ENCODE measurements around the gene KLHL5. TPM values are rescaled to one million over a fixed set of nuclear protein-coding genes. Genes with fewer than 3 reads are reported as not detected.

KLHL5 gene
- total and polyA plus RNA-seq, 4 donors = 8.6 to 56.2 (median 32.8) TPM

DNA sequence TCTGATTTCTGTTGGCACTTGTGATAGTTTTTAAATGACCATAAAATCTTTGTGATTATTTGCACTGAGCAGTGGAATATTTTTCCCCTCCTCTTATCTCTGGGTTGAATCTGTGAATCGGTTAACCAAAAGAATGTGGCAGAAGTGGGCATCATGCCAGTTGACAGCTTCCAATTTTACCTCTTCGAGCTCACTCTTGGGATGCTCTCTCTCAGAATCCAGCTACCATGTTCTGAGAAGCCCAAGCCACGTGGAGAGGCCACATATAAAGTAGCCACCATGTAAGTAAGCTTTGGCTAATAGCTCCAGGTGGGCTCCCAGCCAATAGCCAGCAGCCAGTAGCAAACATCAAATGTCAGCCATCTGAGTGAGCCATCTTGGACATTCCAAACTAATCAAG lies 107.4 kb downstream of the KLHL5 start:
- Histone ChIP-seq H3K9me3 (ENCODE audit: control insufficient read depth in 4 of 4, insufficient read depth in 3 of 4, low read length in 3 of 4) (peaks cover 0 to 7% (median 0%) of the 10 kb centered on the region in 4 donors), H3K27me3 (ENCODE audit: control insufficient read depth in 3 of 3, insufficient read depth in 3 of 3, low read length in 2 of 3) (no peaks in the 10 kb centered on the region), H3K27ac (ENCODE audit: low read depth in 1 of 2, low read length in 1 of 2) (no peak overlapping the region), H3K9ac (ENCODE audit: insufficient read depth in 1 of 2, low read length in 2 of 2) (no peak overlapping the region), H3K36me3 (ENCODE audit: control insufficient read depth in 4 of 4, insufficient read depth in 4 of 4, low read length in 4 of 4) (no peaks in the 10 kb centered on the region), H3K4me1 (ENCODE audit: control insufficient read depth in 5 of 5, insufficient read depth in 5 of 5, low read length in 5 of 5) (no peaks in the 10 kb centered on the region), H3K4me3 (no peak overlapping the region)
- no peak for TF ChIP-seq CTCF (IDR thresholded peaks at IDR 0.05; ENCODE audit: control extremely low read depth, extremely low read depth)
- no peak for DNase-seq
- ATAC-seq (ENCODE audit: insufficient read depth, low FRiP score) = no peak
- 45 to 61% methylated on average over 3 of the region's 3 CpGs for WGBS, 2 donors

- Histone ChIP-seq H3K4me1 (ENCODE audit: control insufficient read depth in 5 of 5, insufficient read depth in 5 of 5, low read length in 5 of 5) (no peaks in the 10 kb centered on the region), H3K27ac (ENCODE audit: low read depth in 1 of 2, low read length in 1 of 2) (no peak overlapping the region), H3K9ac (ENCODE audit: insufficient read depth in 1 of 2, low read length in 2 of 2) (no peak overlapping the region), H3K36me3 (ENCODE audit: control insufficient read depth in 4 of 4, insufficient read depth in 4 of 4, low read length in 4 of 4) (no peaks in the 10 kb centered on the region), H3K4me3 (no peak overlapping the region), H3K27me3 (ENCODE audit: control insufficient read depth in 3 of 3, insufficient read depth in 3 of 3, low read length in 2 of 3) (no peaks in the 10 kb centered on the region), H3K9me3 (ENCODE audit: control insufficient read depth in 4 of 4, insufficient read depth in 3 of 4, low read length in 3 of 4) (peaks cover 0 to 7% (median 0%) of the 10 kb centered on the region in 4 donors)
- no peak for ATAC-seq (ENCODE audit: insufficient read depth, low FRiP score)
- DNase-seq = no peak
- 76 to 88% methylated on average over 12 of the region's 12 CpGs for WGBS, 2 donors
- no peak for TF ChIP-seq CTCF (IDR thresholded peaks at IDR 0.05; ENCODE audit: control extremely low read depth, extremely low read depth)
Observed at GRCh38 chr4:39170301-39170700, 108.3 kb downstream of the KLHL5 start.

Other genes starting within 250 kb of the KLHL5 start
- gene TLR6, start 205.4 kb upstream of the KLHL5 start, total RNA-seq = 1 to 10 TPM; 5.7 to 6.3 TPM
- gene TLR6, start 205.4 kb upstream of the KLHL5 start, polyA plus RNA-seq = 1 to 10 TPM in 1 of 2 donors, under 1 TPM in 1; 0.53 to 4.3 TPM
- gene FAM114A1, start 194.4 kb upstream of the KLHL5 start, total RNA-seq = 10 to 100 TPM; 51.2 to 70.0 TPM
- gene FAM114A1, start 194.4 kb upstream of the KLHL5 start, polyA plus RNA-seq = 10 to 100 TPM in 1 of 2 donors, 1 to 10 TPM in 1; 9.5 to 21.5 TPM
- gene TMEM156, start 29.8 kb upstream of the KLHL5 start, total RNA-seq = 1 to 10 TPM in 1 of 2 donors, under 1 TPM in 1; 0.95 to 3.5 TPM
- 1 to 10 TPM; 1.1 to 1.3 TPM for gene TMEM156, start 29.8 kb upstream of the KLHL5 start, polyA plus RNA-seq
- 10 to 100 TPM; 37.3 to 75.4 TPM for gene WDR19, start 120.3 kb downstream of the KLHL5 start, total RNA-seq
- 10 to 100 TPM; 14.4 to 43.8 TPM for gene WDR19, start 120.3 kb downstream of the KLHL5 start, polyA plus RNA-seq

Measured in lung (tissue), 12 donors.